Spinal cord (tissue), 10 donors: ENCODE data around the gene OR52B6. TPM values are rescaled to one million over a fixed set of nuclear protein-coding genes. Genes with fewer than 3 reads are reported as not detected.
"Not testable (repeated sequence)": the region's sequence is repeated elsewhere in the genome, so short reads cannot be mapped to it uniquely, and the experiment has no call there.

Experiments used
- DNase-seq, 6 donors: peaks; one replicate each; pipeline versions ENCODE4 v3.0.0 to v3.0.0-alpha.2; 2013 to 2015; ENCODE audit warnings: low spot score in 6 of 6, low read depth in 4 of 6
- H3K27ac ChIP-seq: one replicate; pipeline ENCODE4 v1.5.1; 2013; ENCODE audit warnings: low read depth, low read length, control low read depth
- H3K27me3 ChIP-seq: one replicate; pipeline ENCODE4 v1.6.1; 2013; ENCODE audit warnings: low read length; ENCODE audit not compliant: control insufficient read depth, insufficient read depth
- H3K36me3 ChIP-seq: one replicate; pipeline ENCODE4 v1.6.1; 2013; ENCODE audit warnings: low read length; ENCODE audit not compliant: control insufficient read depth, insufficient read depth
- H3K4me1 ChIP-seq: one replicate; pipeline ENCODE4 v1.6.1; 2013; ENCODE audit warnings: low read length; ENCODE audit not compliant: control insufficient read depth, insufficient read depth
- H3K4me3 ChIP-seq: one replicate; pipeline ENCODE4 v1.5.1; 2013; ENCODE audit warnings: low read depth, low read length, control low read depth
- H3K9me3 ChIP-seq: one replicate; pipeline ENCODE4 v1.6.1; 2013; ENCODE audit warnings: low read length; ENCODE audit not compliant: control insufficient read depth, insufficient read depth
- WGBS: methylation state at CpG from one replicate; pipeline ENCODE4 v1.1.5; 2013; ENCODE audit warnings: missing lambda C conversion rate; ENCODE audit not compliant: insufficient coverage; 5-methylcytosine and 5-hydroxymethylcytosine counted together
- polyA plus RNA-seq, 2 donors: library from polyadenylated mRNA; unstranded; fragments of 120-200 nt; gene quantifications; one replicate each; pipeline ENCODE4 v1.2.1, GENCODE V29; 2013; ENCODE audit not compliant: insufficient read length in 2 of 2
- total RNA-seq, 2 donors: library from RNA; depleted of rRNA in 1 of 2; stranded (reverse); fragments of 120-200 nt in 1 of 2; fragments of >200 nt in 1 of 2; gene quantifications; one replicate each; pipeline versions ENCODE4 v1.2.3 to v1.2.4, GENCODE V29; 2013 to 2014
- donor health status: healthy.

The OR52B6 gene
- total and polyA plus RNA-seq, 4 donors: not detected

GRCh38 chr11:5591613-5592012, 10.9 kb downstream of the OR52B6 start:
- no peaks in the 10 kb centered on the region for H3K9me3 ChIP-seq
- H3K4me1 ChIP-seq: peaks cover 6% of the 10 kb centered on the region
- H3K27me3 ChIP-seq: peaks cover 2% of the 10 kb centered on the region
- no peaks in the 10 kb centered on the region for H3K36me3 ChIP-seq
- no peak for DNase-seq
- no peak overlapping the region for H3K4me3 ChIP-seq
- WGBS: 100% methylated on average over 1 of the region's 3 CpGs
- H3K27ac ChIP-seq: no peak overlapping the region

DNA sequence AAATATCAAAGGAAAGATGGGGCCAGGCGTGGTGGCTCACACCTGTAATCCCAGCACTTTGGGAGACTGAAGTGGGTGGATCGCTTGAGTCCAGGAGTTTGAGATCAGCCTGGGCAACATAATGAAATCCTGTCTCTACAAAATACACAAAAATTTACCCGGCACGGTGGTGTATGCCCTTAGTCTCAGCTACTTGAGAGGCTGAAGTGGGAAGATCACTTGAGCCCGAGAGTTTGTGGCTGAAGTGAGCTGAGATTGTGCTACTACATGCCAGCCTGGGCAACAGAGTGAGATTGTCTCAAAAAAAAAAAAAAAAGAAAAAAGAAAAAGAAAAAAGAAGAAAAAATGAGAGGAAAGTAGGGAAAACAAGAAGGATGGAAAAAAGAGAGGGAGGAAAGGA, 11.9 kb downstream of the OR52B6 start:
- DNase-seq: no peak
- no peak overlapping the region for H3K27ac ChIP-seq
- peaks cover 6% of the 10 kb centered on the region for H3K4me1 ChIP-seq
- no peaks in the 10 kb centered on the region for H3K36me3 ChIP-seq
- H3K27me3 ChIP-seq: peaks cover 2% of the 10 kb centered on the region
- no peaks in the 10 kb centered on the region for H3K9me3 ChIP-seq
- 96% methylated on average over 2 of the region's 5 CpGs for WGBS
- no peak overlapping the region for H3K4me3 ChIP-seq

DNA sequence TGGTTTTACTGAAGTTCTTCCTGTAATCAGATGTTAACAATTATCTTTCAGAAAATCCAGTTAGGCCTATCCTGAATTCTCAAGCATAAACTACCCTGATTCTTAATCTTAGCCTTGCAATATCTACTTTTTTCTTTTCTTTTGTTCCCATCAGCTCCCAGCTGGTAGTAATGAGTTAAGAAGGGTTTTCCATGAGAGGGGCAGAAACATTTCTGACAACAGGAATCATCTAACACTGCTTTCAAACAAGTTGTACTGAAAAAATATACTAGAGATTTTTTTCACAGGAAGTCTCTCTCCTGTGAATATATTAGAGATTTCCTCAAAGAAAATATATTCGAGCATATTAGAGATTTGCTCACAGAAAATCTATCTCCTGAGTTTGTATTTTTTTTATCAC, 12.5 kb downstream of the OR52B6 start:
- no peak overlapping the region for H3K4me3 ChIP-seq
- no peak for DNase-seq
- peaks cover 2% of the 10 kb centered on the region for H3K27me3 ChIP-seq
- H3K4me1 ChIP-seq: peaks cover 6% of the 10 kb centered on the region
- no peaks in the 10 kb centered on the region for H3K36me3 ChIP-seq
- no peak overlapping the region for H3K27ac ChIP-seq
- H3K9me3 ChIP-seq: no peaks in the 10 kb centered on the region
- WGBS: no CpG with 5 or more reads among the region's 1 CpG

GRCh38 chr11:5596607-5597201, 16.0 kb downstream of the OR52B6 start, which contains the start of gene TRIM6:
Gene TRIM6, plus strand, starts transcription at chr11:5596637. Its CDS starts 261 bp downstream, at chr11:5596898.
- Histone ChIP-seq H3K9me3 (no peaks in the 10 kb centered on the region), H3K36me3 (no peaks in the 10 kb centered on the region), H3K4me3 (peak within 1 kb of the TSS; percentile 26), H3K27me3 (peaks cover 2% of the 10 kb centered on the region), H3K27ac (no peak within 1 kb of the TSS), H3K4me1 (peaks cover 6% of the 10 kb centered on the region)
- WGBS: 6% methylated on average over 15 of the region's 20 CpGs
- peak in 2 of 6 donors; percentile 47 to 55 for DNase-seq

DNA sequence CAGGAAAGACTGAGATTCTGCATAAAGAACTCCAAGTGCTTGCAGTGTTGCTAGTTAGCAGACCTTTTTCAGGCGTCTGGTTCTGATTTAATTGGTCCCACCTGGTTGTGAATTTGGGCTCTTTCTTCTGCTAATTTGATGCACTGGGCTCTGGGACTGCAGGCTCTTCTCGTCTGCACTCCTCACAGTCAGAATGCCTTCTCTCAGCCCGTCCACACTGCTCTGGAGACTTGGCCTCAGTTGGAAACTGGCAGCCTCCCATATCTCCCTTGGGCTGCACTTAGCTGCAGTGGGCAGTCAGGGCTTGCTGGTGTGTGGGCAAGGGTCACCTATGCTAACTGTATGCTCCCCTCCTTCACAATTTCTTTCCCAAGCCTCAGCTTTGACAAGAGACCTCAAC, 17.3 kb downstream of the OR52B6 start:
- H3K27me3 ChIP-seq: peaks cover 2% of the 10 kb centered on the region
- H3K4me3 ChIP-seq: no peak overlapping the region
- no peaks in the 10 kb centered on the region for H3K36me3 ChIP-seq
- peak in 1 of 6 donors; percentile 15 for DNase-seq
- no peaks in the 10 kb centered on the region for H3K9me3 ChIP-seq
- 43% methylated on average over 3 of the region's 3 CpGs for WGBS
- H3K4me1 ChIP-seq: peaks cover 6% of the 10 kb centered on the region
- no peak overlapping the region for H3K27ac ChIP-seq

DNA sequence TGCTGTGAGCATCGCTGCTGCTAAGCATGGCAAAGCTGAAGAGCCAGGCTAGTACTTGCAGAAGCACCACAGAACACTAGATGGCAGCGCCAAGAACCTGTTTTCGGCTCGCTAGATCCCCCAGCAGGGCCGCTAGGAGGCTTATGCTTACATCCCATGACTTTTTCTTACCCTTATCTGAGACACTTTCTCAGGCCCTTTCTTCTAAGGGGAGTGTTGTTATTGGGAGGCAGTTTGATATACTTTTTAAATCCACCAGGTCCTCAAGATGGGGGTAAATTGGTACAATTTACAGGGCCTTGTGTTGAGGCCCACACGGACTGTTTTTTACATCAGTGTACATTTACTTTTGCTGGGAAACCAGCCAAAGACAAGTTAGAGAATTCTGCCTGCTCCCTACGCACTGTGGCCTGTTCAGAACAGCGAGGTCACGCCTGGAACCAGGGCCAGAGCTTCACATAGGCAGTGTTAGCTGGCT, 19.7 kb downstream of the OR52B6 start:
- Histone ChIP-seq H3K9me3 (no peaks in the 10 kb centered on the region), H3K27ac (peak overlapping the region; percentile 20), H3K27me3 (peaks cover 2% of the 10 kb centered on the region), H3K4me1 (peaks cover 6% of the 10 kb centered on the region), H3K4me3 (no peak overlapping the region), H3K36me3 (no peaks in the 10 kb centered on the region)
- peak in 3 of 6 donors; percentile 53 to 84 (median 74) for DNase-seq
- 40% methylated on average over 7 of the region's 9 CpGs for WGBS

DNA sequence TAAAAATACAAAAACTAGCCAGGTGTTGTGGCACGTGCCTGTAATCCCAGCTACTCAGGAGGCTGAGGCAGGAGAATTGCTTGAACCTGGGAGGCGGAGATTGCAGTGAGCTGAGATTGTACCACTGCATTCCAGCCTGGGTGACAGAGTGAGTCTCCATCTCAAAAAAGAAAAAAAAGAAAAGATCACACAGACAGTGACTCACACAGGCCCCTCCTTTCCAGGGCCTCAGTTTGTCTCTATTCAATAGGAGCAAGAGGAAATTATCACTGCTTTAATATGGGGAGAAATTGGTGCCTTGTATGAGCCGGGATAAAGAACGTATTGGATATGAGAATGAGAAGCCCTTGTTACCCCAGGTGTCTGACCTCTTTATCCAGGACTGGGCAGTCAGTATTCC, 22.1 kb downstream of the OR52B6 start:
- H3K4me3 ChIP-seq, DNase-seq, H3K27me3 ChIP-seq, H3K27ac ChIP-seq, H3K9me3 ChIP-seq, H3K4me1 ChIP-seq, H3K36me3 ChIP-seq: not testable (repeated sequence)
- no CpG with 5 or more reads among the region's 4 CpGs for WGBS

DNA sequence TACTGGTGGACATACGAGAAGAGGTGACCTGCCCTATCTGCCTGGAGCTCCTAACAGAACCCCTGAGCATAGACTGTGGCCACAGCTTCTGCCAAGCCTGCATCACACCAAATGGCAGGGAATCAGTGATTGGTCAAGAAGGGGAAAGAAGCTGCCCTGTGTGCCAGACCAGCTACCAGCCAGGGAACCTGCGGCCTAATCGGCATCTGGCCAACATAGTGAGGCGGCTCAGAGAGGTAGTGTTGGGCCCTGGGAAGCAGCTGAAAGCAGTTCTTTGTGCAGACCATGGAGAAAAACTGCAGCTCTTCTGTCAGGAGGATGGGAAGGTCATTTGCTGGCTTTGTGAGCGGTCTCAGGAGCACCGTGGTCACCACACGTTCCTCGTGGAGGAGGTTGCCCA, 22.6 kb downstream of the OR52B6 start:
- 92% methylated on average over 7 of the region's 8 CpGs for WGBS
- no peaks in the 10 kb centered on the region for H3K36me3 ChIP-seq
- H3K4me3 ChIP-seq: no peak overlapping the region
- no peaks in the 10 kb centered on the region for H3K9me3 ChIP-seq
- H3K27me3 ChIP-seq: no peaks in the 10 kb centered on the region
- DNase-seq: no peak
- no peak overlapping the region for H3K27ac ChIP-seq
- no peaks in the 10 kb centered on the region for H3K4me1 ChIP-seq

- Histone ChIP-seq H3K27me3 (no peaks in the 10 kb centered on the region), H3K4me3 (no peak overlapping the region), H3K4me1 (no peaks in the 10 kb centered on the region), H3K27ac (no peak overlapping the region), H3K9me3 (no peaks in the 10 kb centered on the region), H3K36me3 (no peaks in the 10 kb centered on the region)
- no peak for DNase-seq
- 81% methylated on average over 3 of the region's 4 CpGs for WGBS
These were observed 24.2 kb downstream of the OR52B6 start for GRCh38 chr11:5604896-5605295.

DNA sequence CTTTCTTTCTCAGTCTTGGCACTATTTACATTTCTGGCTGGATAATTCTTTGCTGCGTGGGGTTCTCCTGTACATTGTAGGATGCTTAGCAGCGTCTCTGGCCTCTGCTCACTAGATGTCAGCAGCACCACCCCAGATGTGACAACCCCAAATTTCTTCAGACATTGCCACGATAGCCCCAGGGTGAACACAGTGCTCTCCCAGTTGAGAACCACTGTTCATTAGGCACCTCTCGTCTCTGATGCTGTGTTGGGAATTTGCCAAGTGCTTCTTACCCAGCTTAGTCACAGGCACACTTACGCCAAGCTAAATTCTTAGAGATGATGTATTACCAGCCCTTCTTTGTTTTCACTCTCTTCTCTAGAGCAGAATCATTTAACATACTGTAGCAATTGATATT, 25.2 kb downstream of the OR52B6 start:
- H3K27me3 ChIP-seq: no peaks in the 10 kb centered on the region
- H3K27ac ChIP-seq: no peak overlapping the region
- 56% methylated on average over 2 of the region's 5 CpGs for WGBS
- no peaks in the 10 kb centered on the region for H3K4me1 ChIP-seq
- DNase-seq: peak in 2 of 6 donors; percentile 14 to 32
- no peaks in the 10 kb centered on the region for H3K9me3 ChIP-seq
- H3K36me3 ChIP-seq: no peaks in the 10 kb centered on the region
- H3K4me3 ChIP-seq: no peak overlapping the region
